Hepatocyte (in vitro differentiated cells): ENCODE results near the gene IRF1. TPM values are rescaled to one million over a fixed set of nuclear protein-coding genes. Genes with fewer than 3 reads are reported as not detected.

Experiments used
- DNase-seq: peaks from one replicate; pipeline ENCODE4 v3.0.0-alpha.2; 2016; ENCODE audit warnings: low spot score
- H2AFZ ChIP-seq: fragments of 200-600 bp; sonication (generic); 2 replicates; pipeline ENCODE4 v1.6.0; 2016; ENCODE audit warnings: antibody characterized with exemption, mild to moderate bottlenecking
- H3K27ac ChIP-seq: fragments of 200-600 bp; sonication (generic); 2 replicates; pipeline ENCODE4 v1.5.1; 2016; ENCODE audit warnings: mild to moderate bottlenecking
- H3K27me3 ChIP-seq: fragments of 200-600 bp; sonication (generic); 2 replicates; pipeline ENCODE4 v1.6.1; 2016
- H3K36me3 ChIP-seq: fragments of 200-600 bp; sonication (generic); replicated peaks from 2 replicates; pipeline ENCODE4 v1.5.1; 2016; ENCODE audit warnings: low read depth; ENCODE audit not compliant: insufficient read depth
- H3K4me1 ChIP-seq: fragments of 200-600 bp; sonication (generic); 2 replicates; pipeline ENCODE4 v1.5.1; 2016; ENCODE audit warnings: mild to moderate bottlenecking, moderate library complexity; ENCODE audit not compliant: insufficient read depth
- H3K4me2 ChIP-seq: fragments of 200-600 bp; sonication (generic); 2 replicates; pipeline ENCODE4 v1.6.0; 2016
- H3K4me3 ChIP-seq: fragments of 200-600 bp; sonication (generic); 2 replicates; pipeline ENCODE4 v1.5.1; 2016; ENCODE audit warnings: mild to moderate bottlenecking
- H3K79me2 ChIP-seq: fragments of 200-600 bp; sonication (generic); 2 replicates; pipeline ENCODE4 v1.6.0; 2017; ENCODE audit warnings: mild to moderate bottlenecking
- H3K9me2 ChIP-seq: fragments of 200-600 bp; sonication (generic); replicated peaks from 2 replicates; pipeline ENCODE4 v1.6.0; 2017; ENCODE audit warnings: mild to moderate bottlenecking; ENCODE audit not compliant: insufficient read depth
- H3K9me3 ChIP-seq: fragments of 200-600 bp; sonication (generic); 2 replicates; pipeline ENCODE4 v1.5.1; 2016; ENCODE audit warnings: low read depth, mild to moderate bottlenecking
- H4K20me1 ChIP-seq: fragments of 200-600 bp; sonication (generic); 2 replicates; pipeline ENCODE4 v1.6.0; 2016; ENCODE audit warnings: mild to moderate bottlenecking; ENCODE audit not compliant: insufficient read depth, poor library complexity, severe bottlenecking
- EZH2 ChIP-seq: fragments of 200-600 bp; sonication (generic); IDR thresholded peaks from 2 replicates; pipeline ENCODE4 v1.6.1; 2016; ENCODE audit warnings: antibody characterized with exemption, mild to moderate bottlenecking, borderline replicate concordance
- EZH2phosphoT487 ChIP-seq: fragments of 200-600 bp; sonication (generic); IDR thresholded peaks from one replicate; pipeline ENCODE4 v1.6.1; 2018; ENCODE audit warnings: antibody characterized with exemption, mild to moderate bottlenecking, low read depth, moderate library complexity; ENCODE audit not compliant: unreplicated experiment, severe bottlenecking
- WGBS: methylation state at CpG from one replicate; pipeline ENCODE4 v1.1.6; 2016; ENCODE audit warnings: low lambda C conversion rate; ENCODE audit errors: missing lambda C conversion rate; 5-methylcytosine and 5-hydroxymethylcytosine counted together
- polyA plus RNA-seq: library from polyadenylated mRNA; unstranded; fragments of >200 nt; fragmentation: Nextera tagmentation; extraction: Ambion mirVana; gene quantifications from 2 replicates; pipeline ENCODE4 v1.2.1, GENCODE V29; 2016
- total RNA-seq: library from RNA; depleted of rRNA; stranded (reverse); fragments of >200 nt; gene quantifications from 2 replicates; pipeline ENCODE4 v1.2.3, GENCODE V29; 2014
- TF ChIP-seq, protein P1 (sequence below): fragments of 200-600 bp; sonication (generic); IDR thresholded peaks from 2 replicates; pipeline ENCODE4 v1.5.1; 2016; ENCODE audit warnings: antibody characterized with exemption, mild to moderate bottlenecking; ENCODE audit not compliant: poor library complexity

The IRF1 gene
- total and polyA plus RNA-seq, 2 experiments from 2014 or later = 30.9 to 35.8 TPM

GRCh38 chr5:132451387-132451786, 39.2 kb downstream of the IRF1 start:
- H4K20me1 ChIP-seq = no peaks in the 10 kb centered on the region
- TF ChIP-seq, protein P1, sequence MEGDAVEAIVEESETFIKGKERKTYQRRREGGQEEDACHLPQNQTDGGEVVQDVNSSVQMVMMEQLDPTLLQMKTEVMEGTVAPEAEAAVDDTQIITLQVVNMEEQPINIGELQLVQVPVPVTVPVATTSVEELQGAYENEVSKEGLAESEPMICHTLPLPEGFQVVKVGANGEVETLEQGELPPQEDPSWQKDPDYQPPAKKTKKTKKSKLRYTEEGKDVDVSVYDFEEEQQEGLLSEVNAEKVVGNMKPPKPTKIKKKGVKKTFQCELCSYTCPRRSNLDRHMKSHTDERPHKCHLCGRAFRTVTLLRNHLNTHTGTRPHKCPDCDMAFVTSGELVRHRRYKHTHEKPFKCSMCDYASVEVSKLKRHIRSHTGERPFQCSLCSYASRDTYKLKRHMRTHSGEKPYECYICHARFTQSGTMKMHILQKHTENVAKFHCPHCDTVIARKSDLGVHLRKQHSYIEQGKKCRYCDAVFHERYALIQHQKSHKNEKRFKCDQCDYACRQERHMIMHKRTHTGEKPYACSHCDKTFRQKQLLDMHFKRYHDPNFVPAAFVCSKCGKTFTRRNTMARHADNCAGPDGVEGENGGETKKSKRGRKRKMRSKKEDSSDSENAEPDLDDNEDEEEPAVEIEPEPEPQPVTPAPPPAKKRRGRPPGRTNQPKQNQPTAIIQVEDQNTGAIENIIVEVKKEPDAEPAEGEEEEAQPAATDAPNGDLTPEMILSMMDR = no peak
- no peak for TF ChIP-seq EZH2phosphoT487
- TF ChIP-seq EZH2 = no peak
- H3K36me3 ChIP-seq = no peaks in the 10 kb centered on the region
- no peak overlapping the region for H3K27ac ChIP-seq
- peaks cover 7% of the 10 kb centered on the region for H3K4me1 ChIP-seq
- H3K79me2 ChIP-seq = no peaks in the 10 kb centered on the region
- H3K27me3 ChIP-seq = no peaks in the 10 kb centered on the region
- H2AFZ ChIP-seq = no peak overlapping the region
- no peaks in the 10 kb centered on the region for H3K9me3 ChIP-seq
- no peak overlapping the region for H3K4me2 ChIP-seq
- H3K9me2 ChIP-seq = no peaks in the 10 kb centered on the region
- WGBS = 63% methylated on average over 8 of the region's 8 CpGs
- H3K4me3 ChIP-seq = no peak overlapping the region
- no peak for DNase-seq

DNA sequence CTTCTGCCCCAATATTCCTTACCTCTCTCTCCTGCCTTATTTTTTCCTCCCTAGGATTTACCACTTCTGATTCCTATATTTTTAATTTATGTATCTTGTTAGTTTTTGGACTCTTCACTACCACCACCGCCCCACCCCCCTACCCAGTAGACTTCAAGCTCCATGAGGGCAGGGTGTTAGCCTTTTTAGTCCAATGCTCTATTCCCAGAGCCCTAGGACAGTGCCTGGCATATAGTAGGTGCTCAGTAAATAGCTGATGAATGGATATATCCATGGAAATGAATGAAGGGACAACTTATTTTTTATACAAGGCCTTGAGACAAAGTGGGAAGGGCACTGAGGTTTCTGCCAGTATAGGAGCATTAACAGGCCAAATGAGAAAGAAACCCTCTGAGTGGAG, 41.5 kb downstream of the IRF1 start:
- no peak overlapping the region for H3K4me3 ChIP-seq
- H3K27ac ChIP-seq = no peak overlapping the region
- no peaks in the 10 kb centered on the region for H4K20me1 ChIP-seq
- no peaks in the 10 kb centered on the region for H3K9me2 ChIP-seq
- H3K79me2 ChIP-seq = no peaks in the 10 kb centered on the region
- TF ChIP-seq EZH2 (no peak), EZH2phosphoT487 (no peak)
- TF ChIP-seq, protein P1 = no peak
- WGBS = 92% methylated on average over 1 of the region's 1 CpG
- no peak for DNase-seq
- H3K4me1 ChIP-seq = no peaks in the 10 kb centered on the region
- no peaks in the 10 kb centered on the region for H3K27me3 ChIP-seq
- H3K9me3 ChIP-seq = no peaks in the 10 kb centered on the region
- no peak overlapping the region for H3K4me2 ChIP-seq
- no peak overlapping the region for H2AFZ ChIP-seq
- H3K36me3 ChIP-seq = no peaks in the 10 kb centered on the region

- Histone ChIP-seq H3K4me2 (no peak overlapping the region), H3K36me3 (no peaks in the 10 kb centered on the region), H4K20me1 (no peaks in the 10 kb centered on the region), H2AFZ (no peak overlapping the region), H3K9me3 (no peaks in the 10 kb centered on the region), H3K27ac (no peak overlapping the region), H3K4me3 (no peak overlapping the region), H3K9me2 (no peaks in the 10 kb centered on the region), H3K79me2 (no peaks in the 10 kb centered on the region), H3K4me1 (no peaks in the 10 kb centered on the region), H3K27me3 (no peaks in the 10 kb centered on the region)
- DNase-seq = no peak
- TF ChIP-seq EZH2 = no peak
- no peak for TF ChIP-seq EZH2phosphoT487
- TF ChIP-seq, protein P1 = no peak
- 90% methylated on average over 2 of the region's 2 CpGs for WGBS
Observed at GRCh38 chr5:132447196-132447595, 43.4 kb downstream of the IRF1 start.

- Histone ChIP-seq H3K79me2 (no peaks in the 10 kb centered on the region), H3K4me2 (no peak overlapping the region), H3K4me3 (no peak overlapping the region), H3K4me1 (no peaks in the 10 kb centered on the region), H3K27ac (no peak overlapping the region), H3K9me2 (no peaks in the 10 kb centered on the region), H4K20me1 (no peaks in the 10 kb centered on the region), H3K36me3 (no peaks in the 10 kb centered on the region), H3K27me3 (no peaks in the 10 kb centered on the region), H3K9me3 (no peaks in the 10 kb centered on the region), H2AFZ (no peak overlapping the region)
- WGBS = 73% methylated on average over 6 of the region's 6 CpGs
- DNase-seq = no peak
- TF ChIP-seq EZH2 = no peak
- TF ChIP-seq, protein P1 = no peak
- no peak for TF ChIP-seq EZH2phosphoT487
Observed at GRCh38 chr5:132446621-132447020, 44.0 kb downstream of the IRF1 start.
